Measurements from ENCODE around the gene SARS1. TPM values are rescaled to one million over a fixed set of nuclear protein-coding genes. Genes with fewer than 3 reads are reported as not detected.

The SARS1 gene, protein sequence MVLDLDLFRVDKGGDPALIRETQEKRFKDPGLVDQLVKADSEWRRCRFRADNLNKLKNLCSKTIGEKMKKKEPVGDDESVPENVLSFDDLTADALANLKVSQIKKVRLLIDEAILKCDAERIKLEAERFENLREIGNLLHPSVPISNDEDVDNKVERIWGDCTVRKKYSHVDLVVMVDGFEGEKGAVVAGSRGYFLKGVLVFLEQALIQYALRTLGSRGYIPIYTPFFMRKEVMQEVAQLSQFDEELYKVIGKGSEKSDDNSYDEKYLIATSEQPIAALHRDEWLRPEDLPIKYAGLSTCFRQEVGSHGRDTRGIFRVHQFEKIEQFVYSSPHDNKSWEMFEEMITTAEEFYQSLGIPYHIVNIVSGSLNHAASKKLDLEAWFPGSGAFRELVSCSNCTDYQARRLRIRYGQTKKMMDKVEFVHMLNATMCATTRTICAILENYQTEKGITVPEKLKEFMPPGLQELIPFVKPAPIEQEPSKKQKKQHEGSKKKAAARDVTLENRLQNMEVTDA
- total RNA-seq, result 146 and 180 TPM in 2 replicates

DNA sequence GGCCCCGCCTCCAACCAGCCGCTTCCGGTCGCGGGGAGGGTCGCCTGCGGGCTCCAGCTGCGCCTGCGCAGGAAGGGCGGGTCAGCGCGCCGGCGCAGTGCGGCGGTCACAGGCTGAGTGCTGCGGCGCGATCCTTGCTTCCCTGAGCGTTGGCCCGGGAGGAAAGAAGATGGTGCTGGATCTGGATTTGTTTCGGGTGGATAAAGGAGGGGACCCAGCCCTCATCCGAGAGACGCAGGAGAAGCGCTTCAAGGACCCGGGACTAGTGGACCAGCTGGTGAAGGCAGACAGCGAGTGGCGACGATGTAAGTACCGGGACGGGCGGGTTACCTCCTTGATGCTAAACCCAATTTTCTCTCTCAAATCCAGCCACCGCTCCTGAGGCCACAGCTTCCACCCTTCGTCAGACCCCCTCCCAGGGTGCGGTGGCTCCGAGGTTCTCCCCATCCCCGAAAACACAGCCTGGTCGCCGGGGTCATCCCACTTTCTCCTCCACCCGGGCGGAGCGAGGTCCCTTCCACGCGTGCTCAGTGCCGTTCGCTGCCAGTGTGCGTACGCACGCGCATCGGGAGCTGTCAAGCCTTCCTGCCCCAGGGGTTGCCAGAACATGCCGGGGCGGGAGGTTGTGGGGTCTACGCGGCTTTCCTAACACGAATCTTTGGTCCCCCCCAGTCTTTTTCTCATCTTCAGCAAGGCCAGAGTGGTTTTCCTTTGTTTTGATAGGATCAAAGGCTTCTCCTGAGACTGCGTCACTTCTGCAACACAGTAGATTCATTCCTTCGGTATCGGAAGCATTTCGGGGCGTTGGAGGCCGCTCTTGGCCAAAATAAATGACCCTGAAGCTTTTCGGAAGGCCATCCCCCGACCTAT, at the start of gene SARS1:
Gene SARS1, plus strand, starts transcription at position 95 of the 870 bp plus-strand sequence. Its CDS starts 75 bp downstream, at position 170.

DNA sequence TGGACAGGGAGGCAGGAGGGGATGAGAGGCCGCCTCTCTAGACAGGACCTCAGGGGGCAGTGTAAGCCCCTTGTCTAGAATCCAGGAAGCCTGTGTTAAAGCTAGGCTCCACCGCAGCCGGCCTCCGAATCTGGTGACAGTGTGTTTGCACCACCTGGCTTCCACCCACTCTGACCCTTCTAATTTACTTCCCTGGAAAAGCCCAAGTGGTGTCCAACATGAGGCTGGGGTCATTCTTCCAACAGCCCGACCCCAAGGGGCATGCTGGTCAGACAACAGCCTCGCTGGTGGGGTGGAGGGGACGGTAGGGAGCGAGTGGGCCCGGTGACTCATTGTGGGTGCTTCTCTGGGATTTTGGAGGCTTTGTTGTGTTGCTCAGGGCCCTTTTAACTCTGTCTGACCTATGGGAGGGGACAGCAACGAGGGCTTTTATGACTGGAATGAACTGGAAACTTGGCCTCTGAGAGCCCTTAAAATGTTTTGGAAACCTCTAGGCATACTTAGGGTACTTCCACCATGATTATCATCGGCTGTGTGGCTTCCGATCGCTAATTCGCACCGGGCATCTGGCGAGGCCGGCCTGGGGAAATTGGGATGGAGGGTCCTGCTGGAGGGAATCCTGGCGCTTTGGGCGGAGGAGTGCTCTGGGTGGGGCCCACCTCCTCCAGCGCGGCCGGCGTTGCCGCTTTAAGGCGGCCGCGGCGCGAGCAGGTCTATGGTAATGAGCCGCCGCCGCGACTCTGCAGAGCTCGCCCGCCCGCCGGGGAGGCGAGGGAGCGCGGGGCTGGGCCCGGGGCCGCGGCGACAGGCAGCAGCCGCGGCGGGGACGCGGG, 35.3 kb downstream of the SARS1 start, which contains the start of gene CELSR2:
Gene CELSR2, plus strand, starts transcription at position 743 of the 833 bp plus-strand sequence. CDS start 541 bp downstream, outside the sequence.

DNA sequence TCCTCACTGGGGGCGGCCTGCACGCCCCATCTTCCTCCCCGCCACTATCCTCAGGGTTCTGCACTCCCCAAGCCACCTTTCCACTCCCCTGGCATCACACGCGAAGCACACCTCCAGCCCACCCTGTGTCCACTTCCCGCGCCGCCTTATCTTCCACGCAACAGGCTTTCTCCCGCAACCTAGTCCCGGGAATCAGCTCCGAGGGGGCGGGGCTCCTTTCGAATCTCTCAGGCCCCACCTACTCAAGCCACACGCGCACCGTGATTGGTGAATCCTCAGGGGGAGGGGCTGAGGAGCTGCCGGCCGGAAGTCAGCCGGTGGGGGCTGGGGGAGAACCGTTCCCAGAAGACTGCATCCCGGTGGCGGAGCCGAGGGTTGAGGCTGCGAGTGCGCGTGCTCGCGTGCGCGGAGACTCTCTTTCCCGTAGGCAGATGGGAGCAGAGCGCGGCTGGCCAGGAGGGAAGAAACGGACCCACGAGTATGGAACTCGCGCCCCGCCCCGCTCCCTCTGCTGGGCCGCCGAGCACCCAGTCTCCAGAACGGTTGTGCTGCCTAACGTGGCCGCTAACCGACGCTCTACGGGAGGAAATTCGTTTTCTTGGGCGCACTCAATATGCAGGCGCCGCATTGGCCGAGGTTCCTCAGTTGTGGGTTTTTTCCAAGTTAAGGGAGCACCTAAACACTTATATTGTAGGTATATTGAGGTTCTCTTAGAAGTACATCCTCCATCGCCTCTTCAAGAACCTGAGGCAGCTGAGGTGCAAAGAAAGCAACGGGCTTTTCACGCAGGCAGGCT, 69.4 kb downstream of the SARS1 start, which contains the start of gene PSRC1:
Gene PSRC1, minus strand, starts transcription at position 194 of the 796 bp plus-strand sequence.

Other genes with a start within 250 kb of the SARS1 start
- gene WDR47, start 171.8 kb upstream of the SARS1 start, total RNA-seq, result 13.3 and 24.1 TPM in 2 replicates
- gene TAF13, start 137.9 kb upstream of the SARS1 start, total RNA-seq, result 39.8 and 68.0 TPM in 2 replicates
- 17.3 and 28.4 TPM in 2 replicates for gene TMEM167B, start 123.2 kb upstream of the SARS1 start, total RNA-seq
- gene ELAPOR1, start 99.8 kb upstream of the SARS1 start, total RNA-seq, result 0.16 and 0.25 TPM in 2 replicates
- 0.16 and 3.5 TPM in 2 replicates for gene CELSR2, start 35.6 kb downstream of the SARS1 start, total RNA-seq
- gene PSRC1, start 69.2 kb downstream of the SARS1 start, total RNA-seq, result 3.1 and 8.3 TPM in 2 replicates
- not detected in 2 replicates for gene MYBPHL, start 93.1 kb downstream of the SARS1 start, total RNA-seq
- gene SORT1, start 184.0 kb downstream of the SARS1 start, total RNA-seq, result 14.9 and 32.0 TPM in 2 replicates
- 36.8 and 48.5 TPM in 2 replicates for gene PSMA5, start 212.5 kb downstream of the SARS1 start, total RNA-seq

All from bladder microvascular endothelial cell (primary cell).